Karpas-422 (cell line): ENCODE data around the gene TNS3. TPM values are rescaled to one million over a fixed set of nuclear protein-coding genes. Genes with fewer than 3 reads are reported as not detected.
"Not testable (repeated sequence)": the region's sequence is repeated elsewhere in the genome, so short reads cannot be mapped to it uniquely, and the experiment has no call there.

Experiments
- DNase-seq: peaks from one replicate; pipeline ENCODE4 v3.0.0-alpha.2; 2015
- H2AFZ ChIP-seq: fragments of 200-600 bp; sonication (generic); 2 replicates; pipeline ENCODE4 v1.6.1; 2014; ENCODE audit warnings: antibody characterized with exemption, low read length, mixed read lengths
- H3K27ac ChIP-seq: fragments of 200-600 bp; sonication (generic); 2 replicates; pipeline ENCODE4 v1.5.1; 2014; ENCODE audit warnings: mild to moderate bottlenecking, low read length, moderate library complexity
- H3K27me3 ChIP-seq: fragments of 200-600 bp; sonication (generic); 2 replicates; pipeline ENCODE4 v1.6.1; 2014; ENCODE audit warnings: low read length, mixed read lengths
- H3K36me3 ChIP-seq: fragments of 200-600 bp; sonication (generic); 2 replicates; pipeline ENCODE4 v1.6.1; 2014; ENCODE audit warnings: low read length, mixed read lengths; ENCODE audit not compliant: insufficient read depth
- H3K4me1 ChIP-seq: fragments of 200-600 bp; sonication (generic); 2 replicates; pipeline ENCODE4 v1.6.1; 2014; ENCODE audit warnings: mild to moderate bottlenecking, low read length, mixed read lengths
- H3K4me2 ChIP-seq: fragments of 200-600 bp; sonication (generic); 2 replicates; pipeline ENCODE4 v1.6.1; 2014; ENCODE audit warnings: low read length, low read depth, mild to moderate bottlenecking; ENCODE audit not compliant: poor library complexity, severe bottlenecking
- H3K4me3 ChIP-seq: fragments of 200-600 bp; sonication (generic); 2 replicates; pipeline ENCODE4 v1.5.1; 2014; ENCODE audit warnings: mild to moderate bottlenecking, antibody characterized with exemption, low read length, mixed read lengths
- H3K79me2 ChIP-seq: fragments of 200-600 bp; sonication (generic); 2 replicates; pipeline ENCODE4 v1.6.1; 2014; ENCODE audit warnings: mild to moderate bottlenecking, low read length, mixed read lengths
- H3K9ac ChIP-seq: fragments of 200-600 bp; sonication (generic); 2 replicates; pipeline ENCODE4 v1.6.0; 2014; ENCODE audit warnings: low read length
- H3K9me2 ChIP-seq: fragments of 200-600 bp; sonication (generic), shearing (Covaris generic); replicated peaks from 2 replicates; pipeline ENCODE4 v1.6.0; 2014; ENCODE audit warnings: mild to moderate bottlenecking, low read length, moderate library complexity; ENCODE audit not compliant: insufficient read depth
- H3K9me3 ChIP-seq: fragments of 300-700, 200-600 bp; sonication (generic); 2 replicates; pipeline ENCODE4 v1.6.1; 2014; ENCODE audit warnings: low read length, mixed read lengths
- H4K20me1 ChIP-seq: fragments of 200-600 bp; sonication (generic); 2 replicates; pipeline ENCODE4 v1.6.1; 2014; ENCODE audit warnings: mild to moderate bottlenecking, antibody characterized with exemption, low read length, low read depth; ENCODE audit not compliant: insufficient read depth
- total RNA-seq: library from RNA; depleted of rRNA; stranded (reverse); fragments of >200 nt; shearing (Covaris generic); gene quantifications from 2 replicates; pipeline ENCODE4 v1.2.3, GENCODE V29; 2014; ENCODE audit warnings: low replicate concordance

TNS3 gene
- total RNA-seq, 1 experiment from 2014 or later: 56.6 TPM

DNA sequence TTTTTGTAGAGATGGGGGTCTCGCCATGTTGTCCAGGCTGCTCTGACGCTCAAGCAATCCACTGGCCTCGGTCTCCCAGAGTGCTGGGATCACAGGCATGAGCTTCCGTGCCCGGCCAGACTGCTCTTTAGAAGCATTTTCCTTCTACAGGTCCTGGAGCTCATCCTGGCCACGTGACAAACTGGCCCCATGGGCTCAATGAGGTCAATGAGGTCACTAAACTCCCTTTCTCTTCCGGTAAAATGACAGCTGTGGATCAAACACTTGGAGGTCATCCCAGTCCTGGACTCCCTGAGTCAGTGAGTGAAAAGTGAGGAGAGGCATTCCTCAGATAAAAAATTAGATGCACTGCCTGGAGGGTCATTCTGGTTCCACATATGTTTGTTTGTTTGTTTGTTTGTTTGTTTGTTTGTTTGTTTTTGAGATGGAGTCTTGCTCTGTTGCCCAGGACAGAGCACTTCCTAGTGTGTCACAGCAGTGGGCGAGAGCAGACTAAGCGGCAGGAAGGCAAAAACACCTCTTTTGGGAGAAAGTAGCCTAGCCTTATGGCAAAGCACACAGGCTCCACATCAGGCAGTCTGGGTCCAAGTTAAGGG lies 134.9 kb downstream of the TNS3 start:
- no peak overlapping the region for H3K9ac ChIP-seq
- H3K27me3 ChIP-seq: no peaks in the 10 kb centered on the region
- H3K4me2 ChIP-seq: no peak overlapping the region

GRCh38 chr7:47444376-47445098 lies 137.4 kb downstream of the TNS3 start:
- Histone ChIP-seq H3K4me1 (peaks cover 24% of the 10 kb centered on the region), H2AFZ (no peak overlapping the region), H3K27me3 (no peaks in the 10 kb centered on the region), H3K27ac (peak overlapping the region; percentile 56; the same call in 1 of the 2 replicates), H3K4me2 (no peak overlapping the region), H3K9me3 (no peaks in the 10 kb centered on the region), H3K9me2 (no peaks in the 10 kb centered on the region), H3K4me3 (no peak overlapping the region), H4K20me1 (no peaks in the 10 kb centered on the region), H3K36me3 (no peaks in the 10 kb centered on the region), H3K79me2 (peaks cover 70% of the 10 kb centered on the region), H3K9ac (0 out of 2 replicates have a peak overlapping the region, but pooled peaks have one; percentile 8)
- DNase-seq: peak; percentile 83

More for the DNA sequence above, 134.9 kb downstream of the TNS3 start:
- Histone ChIP-seq H3K9me2 (no peaks in the 10 kb centered on the region), H3K36me3 (no peaks in the 10 kb centered on the region), H3K4me3 (no peak overlapping the region), H4K20me1 (no peaks in the 10 kb centered on the region), H3K79me2 (peaks cover 76% of the 10 kb centered on the region), H2AFZ (no peak overlapping the region), H3K9me3 (no peaks in the 10 kb centered on the region), H3K27ac (no peak overlapping the region), H3K4me1 (peaks cover 24% of the 10 kb centered on the region)
- no peak for DNase-seq

- H3K79me2 ChIP-seq: peaks cover 60% of the 10 kb centered on the region
- no peak for DNase-seq
- no peak overlapping the region for H3K27ac ChIP-seq
- H2AFZ ChIP-seq: no peak overlapping the region
- H3K9me3 ChIP-seq: no peaks in the 10 kb centered on the region
- H3K9ac ChIP-seq: no peak overlapping the region
- no peaks in the 10 kb centered on the region for H4K20me1 ChIP-seq
- no peaks in the 10 kb centered on the region for H3K36me3 ChIP-seq
- no peaks in the 10 kb centered on the region for H3K9me2 ChIP-seq
- no peaks in the 10 kb centered on the region for H3K27me3 ChIP-seq
- peaks cover 24% of the 10 kb centered on the region for H3K4me1 ChIP-seq
- H3K4me3 ChIP-seq: no peak overlapping the region
- no peak overlapping the region for H3K4me2 ChIP-seq
These were observed 138.9 kb downstream of the TNS3 start for GRCh38 chr7:47443049-47443448.

DNA sequence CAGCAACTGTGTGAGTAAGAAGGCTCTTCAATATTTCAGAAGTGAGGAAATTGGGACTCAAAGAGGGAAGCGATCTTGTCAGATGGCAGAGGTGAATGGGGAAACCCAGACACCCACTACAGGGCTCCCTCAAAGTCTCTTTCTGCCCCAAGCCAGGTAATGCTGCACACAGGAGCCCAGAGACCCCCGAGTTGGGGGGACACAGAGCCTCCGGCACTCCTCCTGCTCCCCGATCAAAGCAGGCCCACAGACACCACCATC lies 139.4 kb downstream of the TNS3 start:
- H3K27me3 ChIP-seq: no peaks in the 10 kb centered on the region
- no peak overlapping the region for H3K4me2 ChIP-seq
- H3K9ac ChIP-seq: no peak overlapping the region
- H3K4me3 ChIP-seq: no peak overlapping the region
- H3K9me3 ChIP-seq: no peaks in the 10 kb centered on the region
- H4K20me1 ChIP-seq: no peaks in the 10 kb centered on the region
- no peak overlapping the region for H2AFZ ChIP-seq
- H3K36me3 ChIP-seq: no peaks in the 10 kb centered on the region
- H3K27ac ChIP-seq: no peak overlapping the region
- peaks cover 24% of the 10 kb centered on the region for H3K4me1 ChIP-seq
- DNase-seq: no peak
- no peaks in the 10 kb centered on the region for H3K9me2 ChIP-seq
- H3K79me2 ChIP-seq: peaks cover 55% of the 10 kb centered on the region

- Histone ChIP-seq H3K9me2 (no peaks in the 10 kb centered on the region), H3K4me1 (peaks cover 21% of the 10 kb centered on the region), H2AFZ (no peak overlapping the region), H3K79me2 (peaks cover 50% of the 10 kb centered on the region), H3K36me3 (no peaks in the 10 kb centered on the region), H3K27me3 (no peaks in the 10 kb centered on the region), H3K9me3 (no peaks in the 10 kb centered on the region), H3K9ac (no peak overlapping the region), H3K4me2 (no peak overlapping the region), H4K20me1 (no peaks in the 10 kb centered on the region), H3K27ac (no peak overlapping the region), H3K4me3 (no peak overlapping the region)
- DNase-seq: no peak
These were observed 139.9 kb downstream of the TNS3 start for GRCh38 chr7:47441796-47442604.

DNA sequence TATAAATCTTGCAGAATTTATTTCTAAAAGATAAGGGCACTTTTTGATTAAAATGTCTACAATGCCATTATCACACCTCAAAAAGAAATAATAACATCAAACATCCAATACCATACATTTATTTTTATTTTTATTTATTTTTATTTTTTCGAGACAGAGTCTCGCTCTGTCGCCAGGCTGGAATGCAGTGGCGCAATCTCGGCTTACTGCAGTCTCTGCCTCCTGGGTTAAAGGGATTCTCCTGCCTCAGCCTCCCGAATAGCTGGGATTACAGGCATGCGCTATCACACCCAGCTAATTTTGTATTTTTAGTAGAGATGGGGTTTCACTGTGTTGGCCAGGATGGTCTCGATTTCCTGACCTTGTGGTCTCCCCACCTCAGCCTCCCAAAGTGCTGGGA lies 140.9 kb downstream of the TNS3 start:
- Histone ChIP-seq H3K79me2 (peaks cover 44% of the 10 kb centered on the region), H3K4me1 (peaks cover 13% of the 10 kb centered on the region)
- not testable (repeated sequence) for H3K4me3 ChIP-seq, DNase-seq, H3K9me2 ChIP-seq, H3K9ac ChIP-seq, H2AFZ ChIP-seq, H3K27ac ChIP-seq, H3K27me3 ChIP-seq, H3K36me3 ChIP-seq, H3K4me2 ChIP-seq, H3K9me3 ChIP-seq, H4K20me1 ChIP-seq

GRCh38 chr7:47440320-47440719 lies 141.6 kb downstream of the TNS3 start:
- Histone ChIP-seq H3K9me3 (no peaks in the 10 kb centered on the region), H3K27ac (no peak overlapping the region), H3K4me3 (no peak overlapping the region), H4K20me1 (no peaks in the 10 kb centered on the region), H3K27me3 (no peaks in the 10 kb centered on the region), H2AFZ (no peak overlapping the region), H3K4me1 (peaks cover 6% of the 10 kb centered on the region), H3K4me2 (no peak overlapping the region), H3K36me3 (peaks cover 4% of the 10 kb centered on the region; the same call in 1 of the 2 replicates), H3K79me2 (peaks cover 42% of the 10 kb centered on the region), H3K9ac (no peak overlapping the region), H3K9me2 (no peaks in the 10 kb centered on the region)
- no peak for DNase-seq

DNA sequence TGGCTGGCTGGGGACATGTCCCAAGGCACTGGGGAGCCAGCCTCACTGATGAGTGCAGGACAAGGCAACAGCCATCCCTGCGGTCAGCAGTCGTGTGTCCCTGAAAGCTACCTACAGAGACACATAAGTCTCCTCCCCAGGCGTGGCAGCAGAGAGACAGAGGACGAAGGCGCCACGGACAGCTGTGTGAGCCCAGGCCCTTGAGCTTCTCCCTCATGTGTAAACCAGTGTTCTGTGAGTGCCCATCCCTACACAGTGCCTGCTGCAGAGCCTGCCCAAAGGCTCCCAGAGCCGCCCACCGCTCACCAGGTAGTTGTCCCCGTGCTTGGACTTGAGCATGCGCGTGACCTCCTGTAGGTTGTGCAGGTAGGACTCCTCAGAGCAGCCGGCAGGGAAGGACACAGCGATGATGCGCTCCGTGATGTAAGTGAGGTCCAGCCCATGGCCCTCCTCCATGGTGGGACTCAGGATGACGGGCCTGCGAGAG lies 142.7 kb downstream of the TNS3 start:
- H3K4me2 ChIP-seq: no peak overlapping the region
- H3K36me3 ChIP-seq: peaks cover 8% of the 10 kb centered on the region; the same call in 1 of the 2 replicates
- no peaks in the 10 kb centered on the region for H3K27me3 ChIP-seq
- H3K9ac ChIP-seq: no peak overlapping the region
- H3K27ac ChIP-seq: no peak overlapping the region
- no peaks in the 10 kb centered on the region for H3K9me3 ChIP-seq
- H3K9me2 ChIP-seq: no peaks in the 10 kb centered on the region
- DNase-seq: no peak
- peaks cover 31% of the 10 kb centered on the region for H3K79me2 ChIP-seq
- no peaks in the 10 kb centered on the region for H3K4me1 ChIP-seq
- no peak overlapping the region for H3K4me3 ChIP-seq
- no peaks in the 10 kb centered on the region for H4K20me1 ChIP-seq
- no peak overlapping the region for H2AFZ ChIP-seq
